ENCODE results near the gene EIF2AK3.
A peak's percentile ranks its signal among the peaks of the same experiment; 100 is the strongest.
"Not testable (repeated sequence)": the region's sequence is repeated elsewhere in the genome, so short reads cannot be mapped to it uniquely, and the experiment has no call there.

The EIF2AK3 gene

GRCh38 chr2:88591698-88592097 lies 35.6 kb downstream of the EIF2AK3 start:
- no peak for FAIRE-seq

- FAIRE-seq = peak; percentile 97
Measured at GRCh38 chr2:88590998-88591613, 36.2 kb downstream of the EIF2AK3 start.

GRCh38 chr2:88585969-88586368 lies 41.3 kb downstream of the EIF2AK3 start:
- FAIRE-seq = peak; percentile 56

GRCh38 chr2:88582030-88582429 lies 45.2 kb downstream of the EIF2AK3 start:
- no peak for FAIRE-seq

- FAIRE-seq = no peak
Measured at GRCh38 chr2:88580088-88580487, 47.2 kb downstream of the EIF2AK3 start.

GRCh38 chr2:88575630-88576029 lies 51.6 kb downstream of the EIF2AK3 start:
- FAIRE-seq = no peak

GRCh38 chr2:88575051-88575450 lies 52.2 kb downstream of the EIF2AK3 start:
- no peak for FAIRE-seq

GRCh38 chr2:88574445-88574844 lies 52.8 kb downstream of the EIF2AK3 start:
- no peak for FAIRE-seq

- no peak for FAIRE-seq
Measured at GRCh38 chr2:88568179-88568578, 59.1 kb downstream of the EIF2AK3 start.

GRCh38 chr2:88564402-88564801 lies 62.9 kb downstream of the EIF2AK3 start:
- FAIRE-seq = no peak

- FAIRE-seq = no peak
Measured at GRCh38 chr2:88563129-88563528, 64.1 kb downstream of the EIF2AK3 start.

GRCh38 chr2:88561646-88562388 lies 65.4 kb downstream of the EIF2AK3 start:
- no peak for FAIRE-seq

- no peak for FAIRE-seq
Measured at GRCh38 chr2:88560619-88561307, 66.5 kb downstream of the EIF2AK3 start.

- FAIRE-seq = no peak
Measured at GRCh38 chr2:88557290-88557689, 70.0 kb downstream of the EIF2AK3 start.

GRCh38 chr2:88556026-88556425 lies 71.2 kb downstream of the EIF2AK3 start:
- FAIRE-seq = no peak

- no peak for FAIRE-seq
Measured at GRCh38 chr2:88554189-88554588, 73.1 kb downstream of the EIF2AK3 start.

GRCh38 chr2:88549616-88550292 lies 77.5 kb downstream of the EIF2AK3 start:
- FAIRE-seq = no peak

GRCh38 chr2:88546291-88546690 lies 81.0 kb downstream of the EIF2AK3 start:
- not testable (repeated sequence) for FAIRE-seq

GRCh38 chr2:88545118-88545517 lies 82.1 kb downstream of the EIF2AK3 start:
- no peak for FAIRE-seq

GRCh38 chr2:88543541-88544057 lies 83.7 kb downstream of the EIF2AK3 start:
- FAIRE-seq = no peak

GRCh38 chr2:88542668-88543067 lies 84.6 kb downstream of the EIF2AK3 start:
- no peak for FAIRE-seq

- FAIRE-seq = no peak
Measured at GRCh38 chr2:88540346-88540745, 86.9 kb downstream of the EIF2AK3 start.

GRCh38 chr2:88538362-88538917 lies 88.8 kb downstream of the EIF2AK3 start:
- no peak for FAIRE-seq

Data from A204.1 (cell line).